Measurements from ENCODE around the gene POMC.

POMC gene

GRCh38 chr2:25202275-25202674, 33.9 kb upstream of the POMC start:
- Histone ChIP-seq H4K12ac (ENCODE audit: low read depth, low read length) (no peak overlapping the region), H3K18ac (ENCODE audit: low read length) (no peak overlapping the region), H2BK5ac (ENCODE audit: low read depth, low read length, poor library complexity) (no peak overlapping the region), H3K9me3 (ENCODE audit: insufficient read depth, low read depth, low read length) (no peaks in the 10 kb centered on the region), H3K23ac (ENCODE audit: low read length) (no peak overlapping the region), H3K27ac (ENCODE audit: low read depth, low read length) (no peak overlapping the region), H2AFZ (ENCODE audit: insufficient read depth, low read length, poor library complexity) (no peak overlapping the region), H4K8ac (ENCODE audit: low read depth, low read length) (no peak overlapping the region), H3K36me3 (ENCODE audit: control insufficient read depth in 1 of 2, insufficient read depth in 2 of 2, low read length in 2 of 2) (no peaks in the 10 kb centered on the region), H2AK5ac (ENCODE audit: low read length) (no peak overlapping the region), H3K79me1 (ENCODE audit: low read length) (no peaks in the 10 kb centered on the region), H2BK120ac (ENCODE audit: insufficient read depth, low read length, poor library complexity) (no peak overlapping the region), H2BK12ac (ENCODE audit: low read length) (no peak overlapping the region), H3K4me1 (ENCODE audit: control insufficient read depth in 1 of 2, insufficient read depth in 2 of 2, low read length in 2 of 2) (peaks cover 7 to 9% of the 10 kb centered on the region in 2 experiments), H3K4ac (ENCODE audit: low read depth, low read length) (no peak overlapping the region), H3K4me2 (ENCODE audit: low read length) (no peak overlapping the region), H3K14ac (ENCODE audit: low read length) (no peak overlapping the region), H3K79me2 (ENCODE audit: control insufficient read depth, insufficient read depth, low read length, poor library complexity) (no peaks in the 10 kb centered on the region), H3K4me3 (ENCODE audit: low read depth, low read length) (no peak overlapping the region), H3K9ac (ENCODE audit: low read length) (no peak overlapping the region), H4K91ac (ENCODE audit: low read depth, low read length) (no peak overlapping the region), H3K27me3 (ENCODE audit: insufficient read depth, low read length) (no peaks in the 10 kb centered on the region)
- no CpG with 5 or more reads among the region's 11 CpGs for WGBS (ENCODE audit: extremely low coverage, insufficient coverage, insufficient read length)
- DNase-seq = no peak

GRCh38 chr2:25201794-25202193, 33.4 kb upstream of the POMC start:
- peaks cover 3 to 4% of the 10 kb centered on the region in 2 experiments for H3K4me1 ChIP-seq (ENCODE audit: control insufficient read depth in 1 of 2, insufficient read depth in 2 of 2, low read length in 2 of 2)
- no peak overlapping the region for H2BK120ac ChIP-seq (ENCODE audit: insufficient read depth, low read length, poor library complexity)
- H3K23ac ChIP-seq (ENCODE audit: low read length) = no peak overlapping the region
- H3K18ac ChIP-seq (ENCODE audit: low read length) = no peak overlapping the region
- H2AFZ ChIP-seq (ENCODE audit: insufficient read depth, low read length, poor library complexity) = no peak overlapping the region
- H2BK5ac ChIP-seq (ENCODE audit: low read depth, low read length, poor library complexity) = no peak overlapping the region
- no peak overlapping the region for H3K27ac ChIP-seq (ENCODE audit: low read depth, low read length)
- WGBS (ENCODE audit: extremely low coverage, insufficient coverage, insufficient read length) = no CpG with 5 or more reads among the region's 7 CpGs
- no peak overlapping the region for H3K4me2 ChIP-seq (ENCODE audit: low read length)
- H3K36me3 ChIP-seq (ENCODE audit: control insufficient read depth in 1 of 2, insufficient read depth in 2 of 2, low read length in 2 of 2) = no peaks in the 10 kb centered on the region
- H3K14ac ChIP-seq (ENCODE audit: low read length) = no peak overlapping the region
- DNase-seq = no peak
- no peaks in the 10 kb centered on the region for H3K27me3 ChIP-seq (ENCODE audit: insufficient read depth, low read length)
- H3K9me3 ChIP-seq (ENCODE audit: insufficient read depth, low read depth, low read length) = no peaks in the 10 kb centered on the region
- H2AK5ac ChIP-seq (ENCODE audit: low read length) = no peak overlapping the region
- no peaks in the 10 kb centered on the region for H3K79me2 ChIP-seq (ENCODE audit: control insufficient read depth, insufficient read depth, low read length, poor library complexity)
- no peak overlapping the region for H4K91ac ChIP-seq (ENCODE audit: low read depth, low read length)
- H3K9ac ChIP-seq (ENCODE audit: low read length) = no peak overlapping the region
- no peaks in the 10 kb centered on the region for H3K79me1 ChIP-seq (ENCODE audit: low read length)
- no peak overlapping the region for H3K4me3 ChIP-seq (ENCODE audit: low read depth, low read length)
- H4K12ac ChIP-seq (ENCODE audit: low read depth, low read length) = no peak overlapping the region
- no peak overlapping the region for H2BK12ac ChIP-seq (ENCODE audit: low read length)
- no peak overlapping the region for H3K4ac ChIP-seq (ENCODE audit: low read depth, low read length)
- H4K8ac ChIP-seq (ENCODE audit: low read depth, low read length) = no peak overlapping the region

- Histone ChIP-seq H3K79me2 (ENCODE audit: control insufficient read depth, insufficient read depth, low read length, poor library complexity) (no peaks in the 10 kb centered on the region), H3K9ac (ENCODE audit: low read length) (no peak overlapping the region), H2BK120ac (ENCODE audit: insufficient read depth, low read length, poor library complexity) (no peak overlapping the region), H3K4ac (ENCODE audit: low read depth, low read length) (no peak overlapping the region), H4K12ac (ENCODE audit: low read depth, low read length) (no peak overlapping the region), H3K79me1 (ENCODE audit: low read length) (no peaks in the 10 kb centered on the region), H2AFZ (ENCODE audit: insufficient read depth, low read length, poor library complexity) (no peak overlapping the region), H3K18ac (ENCODE audit: low read length) (no peak overlapping the region), H2BK5ac (ENCODE audit: low read depth, low read length, poor library complexity) (no peak overlapping the region), H4K91ac (ENCODE audit: low read depth, low read length) (no peak overlapping the region), H3K23ac (ENCODE audit: low read length) (no peak overlapping the region), H3K4me3 (ENCODE audit: low read depth, low read length) (no peak overlapping the region), H3K9me3 (ENCODE audit: insufficient read depth, low read depth, low read length) (no peaks in the 10 kb centered on the region), H3K4me2 (ENCODE audit: low read length) (no peak overlapping the region), H3K36me3 (ENCODE audit: control insufficient read depth in 1 of 2, insufficient read depth in 2 of 2, low read length in 2 of 2) (no peaks in the 10 kb centered on the region), H4K8ac (ENCODE audit: low read depth, low read length) (no peak overlapping the region), H3K27me3 (ENCODE audit: insufficient read depth, low read length) (no peaks in the 10 kb centered on the region), H3K4me1 (ENCODE audit: control insufficient read depth in 1 of 2, insufficient read depth in 2 of 2, low read length in 2 of 2) (peaks cover 3% of the 10 kb centered on the region in 2 experiments), H3K27ac (ENCODE audit: low read depth, low read length) (no peak overlapping the region), H2AK5ac (ENCODE audit: low read length) (no peak overlapping the region), H2BK12ac (ENCODE audit: low read length) (no peak overlapping the region), H3K14ac (ENCODE audit: low read length) (no peak overlapping the region)
- WGBS (ENCODE audit: extremely low coverage, insufficient coverage, insufficient read length) = no CpG with 5 or more reads among the region's 6 CpGs
- DNase-seq = no peak
These were observed 32.9 kb upstream of the POMC start for GRCh38 chr2:25201265-25201664.

GRCh38 chr2:25198576-25198975, 30.2 kb upstream of the POMC start:
- DNase-seq = no peak
- H3K79me1 ChIP-seq (ENCODE audit: low read length) = no peaks in the 10 kb centered on the region
- H3K79me2 ChIP-seq (ENCODE audit: control insufficient read depth, insufficient read depth, low read length, poor library complexity) = no peaks in the 10 kb centered on the region
- no peak overlapping the region for H3K18ac ChIP-seq (ENCODE audit: low read length)
- peaks cover 3 to 9% of the 10 kb centered on the region in 2 experiments for H3K4me1 ChIP-seq (ENCODE audit: control insufficient read depth in 1 of 2, insufficient read depth in 2 of 2, low read length in 2 of 2)
- no peaks in the 10 kb centered on the region for H3K36me3 ChIP-seq (ENCODE audit: control insufficient read depth in 1 of 2, insufficient read depth in 2 of 2, low read length in 2 of 2)
- H4K12ac ChIP-seq (ENCODE audit: low read depth, low read length) = no peak overlapping the region
- H2AFZ ChIP-seq (ENCODE audit: insufficient read depth, low read length, poor library complexity) = no peak overlapping the region
- H3K9me3 ChIP-seq (ENCODE audit: insufficient read depth, low read depth, low read length) = no peaks in the 10 kb centered on the region
- H4K91ac ChIP-seq (ENCODE audit: low read depth, low read length) = no peak overlapping the region
- no peak overlapping the region for H3K23ac ChIP-seq (ENCODE audit: low read length)
- no peak overlapping the region for H3K4me3 ChIP-seq (ENCODE audit: low read depth, low read length)
- no peak overlapping the region for H2AK5ac ChIP-seq (ENCODE audit: low read length)
- no peak overlapping the region for H3K9ac ChIP-seq (ENCODE audit: low read length)
- H3K4ac ChIP-seq (ENCODE audit: low read depth, low read length) = no peak overlapping the region
- no peak overlapping the region for H3K27ac ChIP-seq (ENCODE audit: low read depth, low read length)
- H2BK120ac ChIP-seq (ENCODE audit: insufficient read depth, low read length, poor library complexity) = no peak overlapping the region
- H4K8ac ChIP-seq (ENCODE audit: low read depth, low read length) = no peak overlapping the region
- H2BK12ac ChIP-seq (ENCODE audit: low read length) = no peak overlapping the region
- H2BK5ac ChIP-seq (ENCODE audit: low read depth, low read length, poor library complexity) = no peak overlapping the region
- no peaks in the 10 kb centered on the region for H3K27me3 ChIP-seq (ENCODE audit: insufficient read depth, low read length)
- H3K14ac ChIP-seq (ENCODE audit: low read length) = no peak overlapping the region
- H3K4me2 ChIP-seq (ENCODE audit: low read length) = no peak overlapping the region
- no CpG with 5 or more reads among the region's 5 CpGs for whole genome bisulfite sequencing (ENCODE audit: extremely low coverage, insufficient coverage, insufficient read length)
